Activated CD4-positive, alpha-beta T cell treated with anti-CD3 and anti-CD28 coated beads for 48 hours (primary cell): ENCODE data around the gene FHIT.

ENCODE experiments used
- DNase-seq: peaks from one replicate; pipeline ENCODE4 v3.0.0-alpha.2; 2020

The FHIT gene

GRCh38 chr3:60188803-60189202 is 1062.4 kb downstream of the FHIT start:
- no peak for DNase-seq

GRCh38 chr3:60187343-60187742 is 1063.9 kb downstream of the FHIT start:
- no peak for DNase-seq

GRCh38 chr3:60186359-60186758 is 1064.9 kb downstream of the FHIT start:
- DNase-seq: no peak

GRCh38 chr3:60185161-60185560 is 1066.1 kb downstream of the FHIT start:
- no peak for DNase-seq

GRCh38 chr3:60182697-60183096 is 1068.6 kb downstream of the FHIT start:
- DNase-seq: no peak

DNA sequence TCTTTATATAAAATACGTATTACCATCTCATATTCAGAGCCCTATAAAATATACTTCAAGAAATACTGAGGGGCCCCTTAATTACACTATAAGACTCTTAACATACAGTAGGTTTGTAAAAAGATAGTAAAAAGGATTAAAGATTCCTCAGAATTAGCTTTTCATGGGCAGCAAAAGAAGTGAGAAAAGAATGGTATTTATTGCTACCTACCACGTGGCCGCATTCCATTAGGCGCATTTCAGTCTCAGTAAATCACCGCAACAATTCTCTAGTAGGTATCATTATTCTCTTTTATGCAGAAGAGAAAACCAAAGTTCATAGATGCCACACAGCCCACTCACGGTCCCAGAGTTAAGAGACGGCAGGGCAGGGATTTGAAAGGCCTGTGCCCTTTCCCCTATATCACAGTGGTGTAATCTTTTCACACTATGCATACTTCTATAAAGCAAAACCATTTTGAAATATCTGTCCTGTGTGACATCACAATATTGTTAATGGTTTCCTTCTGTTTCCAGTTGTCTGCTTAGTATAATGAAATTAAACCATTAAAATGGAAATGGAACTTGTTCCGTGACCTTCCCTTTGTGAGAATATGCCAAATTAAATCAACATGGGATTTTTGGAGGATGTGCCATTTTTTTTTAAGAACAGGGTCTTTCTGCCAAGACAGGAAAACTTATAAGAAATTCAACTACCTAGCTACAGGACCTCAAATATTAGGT is 1072.2 kb downstream of the FHIT start:
- DNase-seq: no peak

- no peak for DNase-seq
These were observed 1073.5 kb downstream of the FHIT start for GRCh38 chr3:60177726-60178125.

DNA sequence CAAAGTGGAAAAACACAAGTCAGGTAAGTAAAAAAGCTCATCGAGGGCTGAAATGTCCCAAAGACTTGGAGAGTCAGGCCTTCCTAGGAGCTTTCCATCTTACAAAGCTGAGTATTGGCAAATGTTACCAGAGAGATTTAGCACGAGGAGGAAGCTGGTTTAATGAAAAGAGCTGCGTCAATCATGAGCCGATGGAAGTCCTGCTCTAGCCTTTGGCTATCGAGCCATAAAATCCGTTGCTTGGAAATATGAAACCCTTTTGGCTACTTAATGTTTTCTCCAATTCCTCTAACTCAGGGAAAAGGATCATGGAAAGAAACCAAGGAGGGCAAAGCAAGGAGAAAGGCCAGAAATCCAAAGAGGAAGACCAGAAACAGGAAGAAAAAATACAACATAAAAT is 1074.6 kb downstream of the FHIT start:
- DNase-seq: no peak

GRCh38 chr3:60175680-60176079 is 1075.6 kb downstream of the FHIT start:
- no peak for DNase-seq

GRCh38 chr3:60169755-60170154 is 1081.5 kb downstream of the FHIT start:
- DNase-seq: no peak

- no peak for DNase-seq
These were observed 1084.1 kb downstream of the FHIT start for GRCh38 chr3:60167186-60167585.

- no peak for DNase-seq
These were observed 1090.2 kb downstream of the FHIT start for GRCh38 chr3:60160822-60161748.

- no peak for DNase-seq
These were observed 1091.0 kb downstream of the FHIT start for GRCh38 chr3:60160111-60160821.

DNA sequence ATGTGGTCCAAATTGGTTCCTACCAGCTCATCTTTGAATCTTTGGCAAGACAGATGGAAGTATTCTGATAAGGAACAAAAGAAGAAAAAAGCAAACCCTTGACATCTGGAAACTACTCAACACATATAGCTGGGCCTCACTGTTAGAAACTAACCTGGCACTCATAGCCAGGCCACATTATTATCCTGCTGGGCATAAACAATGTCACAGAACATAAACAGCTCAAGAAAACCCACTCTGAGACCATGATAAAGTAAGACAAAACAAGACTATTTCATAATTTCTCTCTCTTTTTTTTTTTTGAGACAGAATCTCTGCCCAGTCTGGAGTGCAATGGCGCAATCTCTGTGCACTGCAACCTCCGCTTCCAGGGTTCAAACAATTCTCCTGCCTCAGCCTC is 1093.2 kb downstream of the FHIT start:
- no peak for DNase-seq

GRCh38 chr3:60154011-60154410 is 1097.2 kb downstream of the FHIT start:
- DNase-seq: no peak

GRCh38 chr3:60153221-60153999 is 1097.8 kb downstream of the FHIT start:
- no peak for DNase-seq

DNA sequence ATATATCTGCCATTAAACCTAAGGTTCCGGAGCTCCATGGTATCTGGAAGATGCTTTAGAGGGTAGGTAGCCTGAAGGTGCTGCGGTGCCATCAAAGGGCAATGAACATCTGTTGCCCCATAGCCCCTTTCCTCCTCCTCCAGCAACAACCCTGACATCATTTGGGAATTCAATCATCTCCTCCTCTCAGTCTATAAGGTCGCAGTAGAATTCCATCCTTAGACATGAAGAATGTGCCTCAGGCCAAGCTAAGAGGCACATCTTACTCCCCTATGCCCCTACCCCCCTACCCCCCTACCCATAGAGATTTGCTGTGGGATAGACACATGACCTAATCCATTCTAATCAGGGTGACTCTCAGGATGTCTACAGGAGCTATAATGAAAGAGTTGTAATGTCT is 1101.8 kb downstream of the FHIT start:
- no peak for DNase-seq

DNA sequence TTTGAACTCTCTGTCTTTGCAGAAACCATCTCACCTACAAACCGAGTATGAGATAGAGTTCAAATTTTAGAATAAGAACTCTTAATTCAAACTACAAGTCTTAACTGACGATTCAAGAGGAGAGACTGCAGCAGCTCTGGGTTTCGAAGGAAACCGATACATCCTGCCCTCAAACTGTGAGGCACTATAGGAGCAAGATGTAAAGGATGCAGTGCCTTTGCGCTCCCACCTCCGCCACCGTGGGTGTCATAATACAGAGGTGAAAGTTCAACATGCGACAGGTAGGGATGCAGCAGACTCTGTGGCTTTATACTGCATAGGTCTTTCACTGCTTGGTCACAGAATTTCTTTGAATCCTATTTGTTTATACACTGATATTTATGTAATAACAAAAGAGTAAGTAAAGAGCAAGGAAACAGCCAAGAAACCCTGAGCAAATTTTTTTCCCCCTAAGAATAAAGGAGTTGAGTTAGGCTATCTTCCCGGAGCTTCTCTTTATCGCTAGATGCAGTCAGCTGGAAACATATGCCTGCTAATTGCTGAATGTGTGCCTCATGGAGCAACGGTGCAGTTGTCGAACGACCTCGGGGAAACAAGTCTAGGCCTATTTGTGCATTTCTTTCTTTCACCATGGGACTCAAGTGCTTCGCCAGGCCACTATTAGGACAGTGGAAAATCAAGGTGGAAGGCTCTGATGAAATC is 1103.9 kb downstream of the FHIT start:
- DNase-seq: peak; percentile 10

GRCh38 chr3:60146121-60146520 is 1105.1 kb downstream of the FHIT start:
- DNase-seq: no peak

GRCh38 chr3:60144071-60144470 is 1107.2 kb downstream of the FHIT start:
- DNase-seq: no peak

- DNase-seq: no peak
These were observed 1109.2 kb downstream of the FHIT start for GRCh38 chr3:60142009-60142408.

GRCh38 chr3:60140160-60140559 is 1111.1 kb downstream of the FHIT start:
- peak; percentile 26 for DNase-seq
